ENCODE measurements around the gene LENG8.

Gene LENG8

GRCh38 chr19:54454781-54455675, 6.0 kb downstream of the LENG8 start:
- TF ChIP-seq CTCF (IDR thresholded peaks at IDR 0.05; ENCODE audit: borderline replicate concordance, insufficient read depth, low read depth, low read length): no peak
- H3K4me3 ChIP-seq (ENCODE audit: low read depth, low read length): no peak overlapping the region

GRCh38 chr19:54455786-54456422, 6.9 kb downstream of the LENG8 start:
- H3K4me3 ChIP-seq (ENCODE audit: low read depth, low read length): no peak overlapping the region
- no peak for TF ChIP-seq CTCF (IDR thresholded peaks at IDR 0.05; ENCODE audit: borderline replicate concordance, insufficient read depth, low read depth, low read length)

GRCh38 chr19:54456423-54457373, 7.7 kb downstream of the LENG8 start:
- no peak for TF ChIP-seq CTCF (IDR thresholded peaks at IDR 0.05; ENCODE audit: borderline replicate concordance, insufficient read depth, low read depth, low read length)
- H3K4me3 ChIP-seq (ENCODE audit: low read depth, low read length): no peak overlapping the region

- H3K4me3 ChIP-seq (ENCODE audit: low read depth, low read length): no peak overlapping the region
- no peak for TF ChIP-seq CTCF (IDR thresholded peaks at IDR 0.05; ENCODE audit: borderline replicate concordance, insufficient read depth, low read depth, low read length)
These were observed 9.0 kb downstream of the LENG8 start for GRCh38 chr19:54457773-54458647.

- H3K4me3 ChIP-seq (ENCODE audit: low read depth, low read length): no peak overlapping the region
- TF ChIP-seq CTCF (IDR thresholded peaks at IDR 0.05; ENCODE audit: borderline replicate concordance, insufficient read depth, low read depth, low read length): no peak
These were observed 9.8 kb downstream of the LENG8 start for GRCh38 chr19:54458648-54459281.
